Limb (tissue), 2 donors: ENCODE data around the gene TIMM9.
"Not testable (repeated sequence)": the region's sequence is repeated elsewhere in the genome, so short reads cannot be mapped to it uniquely, and the experiment has no call there.

Experiments
- DNase-seq, 2 donors: peaks; one replicate each; pipeline ENCODE4 v3.0.0-alpha.2; 2016; ENCODE audit errors: extremely low spot score in 2 of 2

Gene TIMM9

DNA sequence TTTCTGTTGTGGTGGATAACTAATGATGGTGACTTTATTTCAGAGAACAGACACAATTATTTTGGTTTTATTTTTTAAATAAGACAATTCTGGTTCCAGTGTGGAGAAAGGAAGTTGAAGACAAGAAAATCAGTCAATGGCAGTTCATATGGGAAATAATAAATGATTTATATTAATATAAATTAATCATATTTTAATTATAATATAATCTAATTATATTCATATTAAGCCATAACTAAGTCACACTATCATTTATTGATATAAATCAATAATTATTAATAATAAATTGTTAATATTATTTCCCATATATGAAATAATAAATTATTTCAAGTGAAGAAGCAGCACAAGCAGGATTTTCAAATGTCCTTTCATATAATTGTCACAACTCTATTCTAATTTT is 28.8 kb downstream of the TIMM9 start:
- no peak for DNase-seq

DNA sequence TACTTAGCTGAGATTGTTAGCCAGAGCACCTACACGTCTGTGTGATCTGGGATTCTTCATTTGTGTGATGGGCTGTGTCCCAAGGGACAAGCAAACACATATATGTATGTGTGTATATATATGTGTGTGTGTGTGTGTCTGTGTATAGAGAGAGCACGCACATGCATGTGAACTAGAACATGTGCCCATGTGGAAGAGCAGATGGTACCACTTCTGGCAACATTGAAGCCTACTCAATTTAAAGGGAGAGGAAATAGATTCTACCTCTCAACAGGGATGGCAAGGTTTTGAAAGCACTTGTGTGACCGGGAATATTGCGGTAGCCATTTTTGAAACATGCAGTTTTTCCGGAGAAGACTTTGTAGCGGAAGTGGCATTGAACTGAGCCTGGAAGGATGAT is 30.2 kb downstream of the TIMM9 start:
- no peak for DNase-seq

DNA sequence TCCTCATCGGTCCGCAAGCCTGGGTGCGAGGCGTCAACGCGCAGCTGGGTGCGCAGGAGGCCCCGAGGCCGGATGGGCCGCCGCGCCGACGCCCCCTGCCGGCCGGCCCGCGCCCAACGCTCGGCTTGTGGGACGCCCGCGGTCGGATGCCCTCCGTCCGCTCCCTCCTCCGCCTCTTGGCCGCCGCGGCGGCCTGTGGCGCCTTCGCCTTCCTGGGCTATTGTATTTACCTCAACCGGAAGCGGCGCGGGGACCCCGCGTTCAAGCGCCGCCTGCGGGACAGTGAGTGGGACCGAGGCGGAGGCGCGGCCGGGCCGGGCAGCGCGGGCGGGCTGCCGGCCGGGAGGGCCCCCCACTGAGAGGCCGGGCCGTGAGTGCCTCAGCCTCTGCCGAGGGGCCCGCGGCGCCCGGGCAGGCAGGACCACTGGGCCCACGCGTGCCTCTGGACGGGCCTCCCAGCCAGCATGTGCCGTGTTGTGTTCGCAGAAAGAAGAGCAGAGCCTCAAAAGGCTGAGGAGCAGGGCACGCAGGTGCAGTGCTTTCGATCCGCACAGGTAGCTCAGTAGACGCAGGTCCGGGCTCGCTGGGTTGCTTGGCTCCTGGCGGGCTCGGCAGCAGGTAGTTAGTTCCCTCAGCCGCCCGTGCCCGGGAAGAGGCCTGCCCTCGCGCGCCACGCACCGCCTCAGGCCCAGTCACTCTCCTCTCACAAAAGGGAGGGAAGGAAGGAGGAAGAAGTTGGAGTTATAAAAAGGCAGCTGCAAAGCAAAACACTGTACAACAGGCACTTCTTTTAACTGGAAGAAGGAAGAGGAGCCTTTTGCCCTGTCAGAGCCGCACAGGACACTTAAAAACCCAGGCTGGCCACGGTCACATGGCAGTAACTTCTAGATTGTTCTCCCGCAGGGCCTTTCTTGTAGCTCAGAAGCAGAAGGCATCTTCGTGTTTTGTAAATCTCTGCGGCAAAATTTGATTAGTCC is 31.2 kb downstream of the TIMM9 start, which contains the start of gene TOMM20L:
Gene TOMM20L, plus strand, starts transcription at position 119 of the 977 bp plus-strand sequence. Its CDS starts 28 bp downstream, at position 147.
- DNase-seq = peak; percentile 55 to 85

DNA sequence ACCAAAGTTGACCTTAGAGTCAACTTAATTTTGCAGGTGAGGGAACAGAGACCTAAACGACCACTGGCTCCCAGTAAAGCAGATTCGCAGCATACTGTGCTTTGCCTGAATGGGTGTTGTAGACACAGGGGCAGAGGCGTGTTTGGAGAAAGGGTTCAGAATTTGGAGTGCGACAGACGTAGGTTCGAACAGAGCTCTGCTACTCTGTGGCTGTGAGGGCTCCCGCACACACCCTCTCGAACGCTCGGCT is 31.8 kb downstream of the TIMM9 start:
- no peak for DNase-seq

DNA sequence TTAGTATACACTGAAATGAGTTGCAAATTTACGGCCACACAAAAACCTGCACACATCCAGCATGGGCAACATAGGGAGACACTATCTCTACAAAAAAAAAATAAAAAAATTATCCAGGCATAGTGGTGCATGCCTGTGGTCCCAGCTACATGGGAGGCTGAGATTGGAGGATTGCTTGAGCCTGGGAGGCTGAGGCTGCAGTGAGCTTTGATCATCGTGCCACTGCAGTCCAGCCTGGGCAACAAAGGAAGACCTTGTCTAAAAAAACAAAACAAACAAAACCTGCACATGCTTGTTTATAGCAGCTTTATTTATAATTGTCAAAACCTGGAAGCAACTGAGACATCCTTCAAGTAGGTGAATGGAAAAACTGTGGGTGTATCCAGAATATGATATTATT is 36.5 kb downstream of the TIMM9 start:
- DNase-seq = no peak

DNA sequence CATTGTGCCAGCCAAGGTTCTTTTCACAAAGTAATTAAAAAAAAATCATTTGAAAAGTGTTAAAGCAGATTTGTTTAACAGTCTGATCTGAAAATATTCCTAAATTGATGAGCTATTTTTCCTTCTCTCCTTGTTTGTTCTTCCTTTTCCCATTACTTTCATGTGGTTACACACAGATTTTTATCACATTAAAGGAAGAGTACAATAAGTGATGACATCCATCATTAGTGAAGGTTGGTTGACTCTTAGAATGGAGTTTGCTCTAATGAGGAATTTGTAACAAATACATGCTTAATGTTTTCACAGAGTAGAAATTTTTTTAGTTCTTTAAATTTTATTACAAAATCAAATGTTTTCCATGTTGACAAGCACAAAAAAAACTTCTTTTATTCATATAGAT is 50.5 kb downstream of the TIMM9 start:
- no peak for DNase-seq

DNA sequence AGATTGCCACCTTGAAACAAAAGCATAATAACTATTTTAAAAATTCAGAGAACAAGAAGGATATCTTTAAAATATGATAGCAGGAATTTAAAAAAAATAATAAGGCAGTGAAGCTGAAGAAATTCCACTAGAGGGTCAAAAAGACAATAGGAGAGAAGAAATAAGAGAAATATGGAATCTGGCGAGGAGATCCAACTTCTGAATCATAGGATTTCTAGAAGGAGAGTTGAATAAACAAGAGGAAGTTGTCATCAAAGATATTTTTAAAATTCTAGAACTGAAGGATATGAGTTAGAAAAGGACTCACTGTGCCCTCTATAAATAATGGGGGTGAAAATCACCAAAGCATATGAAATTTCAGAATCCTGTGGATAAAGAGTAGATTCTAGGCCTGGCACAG is 58.4 kb downstream of the TIMM9 start:
- DNase-seq = no peak

DNA sequence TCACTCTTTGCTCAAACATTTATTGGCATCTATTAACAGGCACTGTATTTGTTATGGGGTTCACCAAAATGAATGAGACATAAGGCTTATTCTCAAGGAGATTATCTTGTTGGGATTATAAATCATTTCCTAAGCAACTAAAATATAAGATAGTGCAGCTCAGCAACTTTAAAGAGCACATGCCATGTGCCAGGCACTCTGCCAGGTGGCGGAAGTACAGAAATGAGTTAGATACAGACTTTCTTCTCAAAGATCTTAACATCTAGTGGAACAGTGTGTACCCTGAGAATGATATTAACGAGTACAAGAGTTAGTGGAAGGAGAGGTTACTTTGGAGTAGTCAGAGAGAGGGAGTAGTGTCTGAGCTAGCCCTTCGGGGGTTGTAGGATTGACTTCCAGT is 60.0 kb downstream of the TIMM9 start:
- no peak for DNase-seq

DNA sequence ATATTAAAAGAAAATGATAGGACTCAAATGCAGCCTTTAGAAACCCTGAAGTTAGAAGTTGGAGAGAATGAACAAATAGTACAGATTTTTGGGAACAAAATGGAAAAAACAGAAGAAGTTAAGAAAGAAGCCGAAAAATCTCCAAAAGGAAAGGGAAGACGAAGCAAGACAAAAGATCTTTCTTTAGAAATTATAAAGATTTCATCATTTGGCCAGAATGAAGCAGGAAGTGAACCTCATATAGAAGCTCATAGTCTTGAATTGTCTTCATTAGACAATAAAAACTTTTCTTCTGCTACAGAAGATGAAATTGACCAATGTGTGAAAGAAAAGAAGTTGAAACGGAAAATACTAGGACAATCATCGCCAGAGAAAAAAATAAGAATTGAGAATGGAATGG is 63.0 kb downstream of the TIMM9 start:
- DNase-seq = no peak

DNA sequence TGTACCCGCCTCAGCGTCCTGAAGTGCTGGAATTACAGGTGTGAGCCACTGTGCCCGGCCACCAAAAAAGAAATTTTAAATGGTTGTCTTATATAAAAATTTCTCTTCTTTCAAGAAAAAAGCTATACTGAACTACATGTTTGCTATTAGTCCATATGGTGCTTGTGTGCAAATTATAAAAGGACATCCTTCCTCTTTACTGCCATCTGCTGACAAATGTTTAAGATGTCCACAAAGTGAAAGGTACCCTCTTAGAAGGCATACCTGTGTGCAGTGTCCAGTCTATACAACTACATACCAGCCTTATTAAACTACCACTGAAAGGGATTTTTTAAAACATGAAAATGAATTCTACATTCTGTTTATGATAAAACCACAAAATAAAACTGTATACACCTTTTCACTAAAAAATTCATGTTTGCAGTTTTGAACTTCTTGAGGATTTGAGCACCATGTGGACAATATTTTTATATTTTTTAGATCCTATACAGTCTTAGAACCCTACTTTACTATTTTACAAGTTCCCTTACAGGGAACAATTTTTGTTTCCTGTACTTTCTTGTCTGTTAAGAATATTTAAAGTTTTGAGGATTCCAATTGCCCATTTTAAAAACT is 64.4 kb downstream of the TIMM9 start:
- peak in 1 of 2 donors; percentile 18 for DNase-seq

DNA sequence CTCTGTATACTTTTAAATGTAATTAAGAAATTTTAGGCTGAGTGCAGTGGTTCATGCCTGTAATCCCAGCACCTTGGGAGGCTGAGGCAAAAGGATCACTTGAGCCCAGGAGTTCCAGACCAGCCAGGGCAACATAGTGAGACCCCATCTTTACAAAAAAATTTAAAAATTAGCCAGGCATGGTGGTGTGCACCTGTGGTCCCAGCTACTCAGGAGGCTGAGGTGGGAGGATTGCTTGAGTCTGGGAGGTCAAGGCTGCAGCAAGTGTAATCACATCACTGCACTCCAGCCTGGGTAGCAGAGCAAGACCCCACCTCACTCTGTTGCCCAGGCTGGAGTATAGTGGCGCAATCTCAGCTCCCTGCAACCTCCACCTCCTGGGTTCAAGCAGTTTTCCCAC is 65.1 kb downstream of the TIMM9 start:
- DNase-seq = not testable (repeated sequence)
